ENCODE measurements around the gene LARGE1. TPM values are rescaled to one million over a fixed set of nuclear protein-coding genes. Genes with fewer than 3 reads are reported as not detected.

The LARGE1 gene
- total RNA-seq, 1 experiment from 2014 or later, result 24.8 TPM

DNA sequence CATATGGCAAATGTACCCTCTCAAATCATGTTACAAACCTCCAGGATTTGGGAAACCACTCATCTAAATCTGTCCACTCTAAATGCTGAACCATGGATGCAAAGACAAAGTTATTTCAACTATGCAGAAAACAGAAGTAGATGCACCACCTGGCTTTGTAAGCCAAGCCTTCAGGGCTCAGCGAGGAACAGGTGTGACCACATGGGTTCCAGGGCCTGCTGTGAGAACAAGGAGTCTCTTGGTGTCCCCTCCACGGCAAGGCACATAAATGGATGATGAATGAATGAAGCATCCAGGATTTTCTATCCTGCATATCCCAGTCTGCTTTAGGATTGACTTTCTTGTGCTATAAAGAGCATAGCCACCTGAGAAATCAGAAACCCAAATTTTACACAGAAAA is 284.5 kb downstream of the LARGE1 start:
- Histone ChIP-seq H3K27me3 (replicated peaks) (no peaks in the 10 kb centered on the region), H3K36me3 (no peaks in the 10 kb centered on the region; the same call in 1 of the 2 replicates), H3K4me1 (replicated peaks) (no peaks in the 10 kb centered on the region), H3K9me3 (replicated peaks) (0 out of 2 replicates have a peak, but pooled peaks cover 2% of the 10 kb centered on the region), H3K27ac (no peak overlapping the region), H3K4me3 (no peak overlapping the region)
- no peak for DNase-seq (ENCODE audit: low read depth in 1 of 2, low spot score in 2 of 2)

GRCh38 chr22:33631777-33632176 is 288.5 kb downstream of the LARGE1 start:
- no peaks in the 10 kb centered on the region for H3K27me3 ChIP-seq (replicated peaks)
- no peaks in the 10 kb centered on the region for H3K36me3 ChIP-seq
- H3K4me1 ChIP-seq (replicated peaks), result no peaks in the 10 kb centered on the region
- no peak overlapping the region for H3K4me3 ChIP-seq
- DNase-seq (ENCODE audit: low read depth in 1 of 2, low spot score in 2 of 2), result no peak
- no peak overlapping the region for H3K27ac ChIP-seq
- 0 out of 2 replicates have a peak, but pooled peaks cover 2% of the 10 kb centered on the region for H3K9me3 ChIP-seq (replicated peaks)

GRCh38 chr22:33625959-33626358 is 294.3 kb downstream of the LARGE1 start:
- no peak overlapping the region for H3K27ac ChIP-seq
- H3K9me3 ChIP-seq (replicated peaks), result no peaks in the 10 kb centered on the region
- no peaks in the 10 kb centered on the region for H3K36me3 ChIP-seq
- no peak for DNase-seq (ENCODE audit: low read depth in 1 of 2, low spot score in 2 of 2)
- H3K4me3 ChIP-seq, result no peak overlapping the region
- H3K4me1 ChIP-seq (replicated peaks), result no peaks in the 10 kb centered on the region
- no peaks in the 10 kb centered on the region for H3K27me3 ChIP-seq (replicated peaks)

- no peaks in the 10 kb centered on the region for H3K27me3 ChIP-seq (replicated peaks)
- no peaks in the 10 kb centered on the region for H3K4me1 ChIP-seq (replicated peaks)
- H3K36me3 ChIP-seq, result no peaks in the 10 kb centered on the region
- no peaks in the 10 kb centered on the region for H3K9me3 ChIP-seq (replicated peaks)
- H3K4me3 ChIP-seq, result no peak overlapping the region
- H3K27ac ChIP-seq, result no peak overlapping the region
- no peak for DNase-seq (ENCODE audit: low read depth in 1 of 2, low spot score in 2 of 2)
These were observed 300.2 kb downstream of the LARGE1 start for GRCh38 chr22:33620085-33620484.

- Histone ChIP-seq H3K36me3 (no peaks in the 10 kb centered on the region), H3K27ac (no peak overlapping the region), H3K4me3 (no peak overlapping the region), H3K9me3 (replicated peaks) (no peaks in the 10 kb centered on the region), H3K27me3 (replicated peaks) (no peaks in the 10 kb centered on the region), H3K4me1 (replicated peaks) (no peaks in the 10 kb centered on the region)
- no peak for DNase-seq (ENCODE audit: low read depth in 1 of 2, low spot score in 2 of 2)
These were observed 313.8 kb downstream of the LARGE1 start for GRCh38 chr22:33606504-33606903.

- no peaks in the 10 kb centered on the region for H3K4me1 ChIP-seq (replicated peaks)
- no peaks in the 10 kb centered on the region for H3K27me3 ChIP-seq (replicated peaks)
- no peak for DNase-seq (ENCODE audit: low read depth in 1 of 2, low spot score in 2 of 2)
- H3K9me3 ChIP-seq (replicated peaks), result no peaks in the 10 kb centered on the region
- H3K27ac ChIP-seq, result no peak overlapping the region
- no peak overlapping the region for H3K4me3 ChIP-seq
- no peaks in the 10 kb centered on the region for H3K36me3 ChIP-seq
These were observed 314.6 kb downstream of the LARGE1 start for GRCh38 chr22:33605666-33606065.

- Histone ChIP-seq H3K27me3 (replicated peaks) (no peaks in the 10 kb centered on the region), H3K36me3 (no peaks in the 10 kb centered on the region), H3K4me1 (replicated peaks) (no peaks in the 10 kb centered on the region), H3K9me3 (replicated peaks) (no peaks in the 10 kb centered on the region), H3K4me3 (no peak overlapping the region), H3K27ac (no peak overlapping the region)
- DNase-seq (ENCODE audit: low read depth in 1 of 2, low spot score in 2 of 2), result no peak
These were observed 315.1 kb downstream of the LARGE1 start for GRCh38 chr22:33605221-33605620.

- H3K36me3 ChIP-seq, result no peaks in the 10 kb centered on the region
- no peaks in the 10 kb centered on the region for H3K4me1 ChIP-seq (replicated peaks)
- no peak overlapping the region for H3K27ac ChIP-seq
- no peak overlapping the region for H3K4me3 ChIP-seq
- H3K27me3 ChIP-seq (replicated peaks), result no peaks in the 10 kb centered on the region
- H3K9me3 ChIP-seq (replicated peaks), result no peaks in the 10 kb centered on the region
- no peak for DNase-seq (ENCODE audit: low read depth in 1 of 2, low spot score in 2 of 2)
These were observed 319.2 kb downstream of the LARGE1 start for GRCh38 chr22:33601062-33601461.

DNA sequence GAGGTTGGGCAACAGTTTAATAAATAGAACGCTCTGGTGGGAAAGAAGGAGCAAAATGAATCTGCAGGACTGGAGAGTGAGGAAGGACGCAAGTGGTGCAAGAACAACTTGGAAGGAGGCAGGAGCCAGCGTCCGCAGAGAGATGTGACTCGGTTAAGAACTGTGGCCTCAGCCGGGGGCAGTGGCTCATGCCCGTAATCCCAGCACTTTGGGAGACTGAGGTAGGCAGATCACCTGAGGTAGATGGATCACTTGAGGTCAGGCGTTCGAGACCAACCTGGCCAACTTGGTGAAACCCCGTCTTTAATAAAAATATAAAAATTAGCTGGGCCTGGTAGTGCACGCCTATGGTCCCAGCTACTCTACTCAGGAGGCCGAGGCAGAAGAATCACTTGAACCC is 319.7 kb downstream of the LARGE1 start:
- Histone ChIP-seq H3K36me3 (no peaks in the 10 kb centered on the region), H3K4me3 (no peak overlapping the region), H3K27ac (no peak overlapping the region), H3K9me3 (replicated peaks) (no peaks in the 10 kb centered on the region), H3K27me3 (replicated peaks) (no peaks in the 10 kb centered on the region), H3K4me1 (replicated peaks) (no peaks in the 10 kb centered on the region)
- no peak for DNase-seq (ENCODE audit: low read depth in 1 of 2, low spot score in 2 of 2)

- DNase-seq (ENCODE audit: low read depth in 1 of 2, low spot score in 2 of 2), result no peak
- Histone ChIP-seq H3K4me3 (no peak overlapping the region), H3K27me3 (replicated peaks) (no peaks in the 10 kb centered on the region), H3K27ac (no peak overlapping the region), H3K36me3 (no peaks in the 10 kb centered on the region), H3K4me1 (replicated peaks) (no peaks in the 10 kb centered on the region), H3K9me3 (replicated peaks) (no peaks in the 10 kb centered on the region)
These were observed 320.2 kb downstream of the LARGE1 start for GRCh38 chr22:33600113-33600512.

GRCh38 chr22:33599596-33599995 is 320.7 kb downstream of the LARGE1 start:
- DNase-seq (ENCODE audit: low read depth in 1 of 2, low spot score in 2 of 2), result no peak
- no peak overlapping the region for H3K27ac ChIP-seq
- H3K36me3 ChIP-seq, result no peaks in the 10 kb centered on the region
- H3K4me3 ChIP-seq, result no peak overlapping the region
- no peaks in the 10 kb centered on the region for H3K9me3 ChIP-seq (replicated peaks)
- no peaks in the 10 kb centered on the region for H3K4me1 ChIP-seq (replicated peaks)
- no peaks in the 10 kb centered on the region for H3K27me3 ChIP-seq (replicated peaks)

- DNase-seq (ENCODE audit: low read depth in 1 of 2, low spot score in 2 of 2), result no peak
- Histone ChIP-seq H3K36me3 (no peaks in the 10 kb centered on the region), H3K27me3 (replicated peaks) (no peaks in the 10 kb centered on the region), H3K9me3 (replicated peaks) (no peaks in the 10 kb centered on the region), H3K27ac (no peak overlapping the region), H3K4me1 (replicated peaks) (no peaks in the 10 kb centered on the region), H3K4me3 (no peak overlapping the region)
These were observed 321.5 kb downstream of the LARGE1 start for GRCh38 chr22:33598821-33599220.

GRCh38 chr22:33597274-33597985 is 322.8 kb downstream of the LARGE1 start:
- H3K9me3 ChIP-seq (replicated peaks), result no peaks in the 10 kb centered on the region
- H3K27ac ChIP-seq, result no peak overlapping the region
- no peaks in the 10 kb centered on the region for H3K4me1 ChIP-seq (replicated peaks)
- no peak overlapping the region for H3K4me3 ChIP-seq
- H3K36me3 ChIP-seq, result no peaks in the 10 kb centered on the region
- no peaks in the 10 kb centered on the region for H3K27me3 ChIP-seq (replicated peaks)
- no peak for DNase-seq (ENCODE audit: low read depth in 1 of 2, low spot score in 2 of 2)

- no peaks in the 10 kb centered on the region for H3K36me3 ChIP-seq
- no peaks in the 10 kb centered on the region for H3K9me3 ChIP-seq (replicated peaks)
- no peaks in the 10 kb centered on the region for H3K27me3 ChIP-seq (replicated peaks)
- no peak overlapping the region for H3K4me3 ChIP-seq
- no peaks in the 10 kb centered on the region for H3K4me1 ChIP-seq (replicated peaks)
- no peak overlapping the region for H3K27ac ChIP-seq
- no peak for DNase-seq (ENCODE audit: low read depth in 1 of 2, low spot score in 2 of 2)
These were observed 326.5 kb downstream of the LARGE1 start for GRCh38 chr22:33593818-33594217.

DNA sequence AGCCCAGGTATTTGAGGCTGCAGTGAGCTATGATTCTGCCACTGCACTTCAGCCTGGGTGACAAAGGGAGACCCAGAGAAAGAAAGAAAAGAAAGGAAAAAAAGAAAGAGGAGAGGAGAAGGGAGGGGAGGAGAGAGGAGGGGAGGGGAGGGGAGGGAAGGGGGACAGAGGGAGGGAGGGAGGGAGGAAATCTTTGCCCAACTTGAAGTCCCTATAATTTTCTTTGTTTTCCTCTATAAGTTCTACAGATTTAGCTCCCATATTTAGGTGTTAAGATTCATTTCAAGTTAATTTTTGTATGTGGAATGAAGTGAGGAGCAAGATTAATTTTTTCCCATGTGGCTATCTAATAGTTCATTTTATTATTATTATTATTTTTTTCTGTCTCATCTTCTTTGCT is 328.3 kb downstream of the LARGE1 start:
- Histone ChIP-seq H3K27ac (no peak overlapping the region), H3K36me3 (no peaks in the 10 kb centered on the region), H3K9me3 (replicated peaks) (no peaks in the 10 kb centered on the region), H3K4me3 (no peak overlapping the region), H3K27me3 (replicated peaks) (no peaks in the 10 kb centered on the region), H3K4me1 (replicated peaks) (no peaks in the 10 kb centered on the region)
- no peak for DNase-seq (ENCODE audit: low read depth in 1 of 2, low spot score in 2 of 2)

All from SJSA1 (cell line).